ENCODE data around the gene SERPINA3.
"Not testable (repeated sequence)": the region's sequence is repeated elsewhere in the genome, so short reads cannot be mapped to it uniquely, and the experiment has no call there.

Gene SERPINA3

GRCh38 chr14:94602722-94603121 is 9.5 kb upstream of the SERPINA3 start:
- DNase-seq (ENCODE audit: insufficient read length, low spot score) (no peak), FAIRE-seq (no peak)
- no peak for TF ChIP-seq TAF1 (IDR thresholded peaks at IDR 0.05; ENCODE audit: low read depth, low read length)
- no peak for TF ChIP-seq POLR2AphosphoS5 (IDR thresholded peaks at IDR 0.05; ENCODE audit: low read depth, low read length)
- TF ChIP-seq PAX5 (IDR thresholded peaks at IDR 0.05; ENCODE audit: insufficient read depth, low read length, severe bottlenecking): no peak
- TF ChIP-seq POU2F2 (IDR thresholded peaks at IDR 0.05; ENCODE audit: low read depth, low read length): no peak
- TF ChIP-seq SPI1 (IDR thresholded peaks at IDR 0.05; ENCODE audit: low read depth, low read length): no peak
- no peak for TF ChIP-seq POLR2A (IDR thresholded peaks at IDR 0.05; ENCODE audit: low read depth, low read length)

GRCh38 chr14:94605361-94605760 is 6.8 kb upstream of the SERPINA3 start:
- TF ChIP-seq TAF1 (IDR thresholded peaks at IDR 0.05; ENCODE audit: low read depth, low read length) (no peak), POU2F2 (IDR thresholded peaks at IDR 0.05; ENCODE audit: low read depth, low read length) (no peak), POLR2AphosphoS5 (IDR thresholded peaks at IDR 0.05; ENCODE audit: low read depth, low read length) (no peak), PAX5 (IDR thresholded peaks at IDR 0.05; ENCODE audit: insufficient read depth, low read length, severe bottlenecking) (no peak), POLR2A (IDR thresholded peaks at IDR 0.05; ENCODE audit: low read depth, low read length) (no peak)
- FAIRE-seq (no peak), DNase-seq (ENCODE audit: insufficient read length, low spot score) (no peak)

DNA sequence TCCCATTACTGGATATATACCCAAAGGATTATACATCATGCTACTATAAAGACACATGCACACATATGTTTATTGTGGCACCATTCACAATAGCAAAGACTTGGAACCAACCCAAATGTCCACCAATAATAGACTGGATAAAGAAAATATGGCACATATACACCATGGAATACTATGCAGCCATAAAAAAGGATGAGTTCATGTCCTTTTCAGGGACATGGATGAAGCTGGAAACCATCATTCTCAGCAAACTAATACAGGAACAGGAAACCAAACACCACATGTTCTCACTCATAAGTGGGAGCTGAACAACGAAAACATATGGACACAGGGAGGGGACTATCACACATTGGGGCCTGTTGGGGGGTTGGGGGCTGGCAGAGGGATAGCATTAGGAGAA is 3.2 kb upstream of the SERPINA3 start:
- not testable (repeated sequence) for DNase-seq (ENCODE audit: insufficient read length, low spot score); FAIRE-seq

DNA sequence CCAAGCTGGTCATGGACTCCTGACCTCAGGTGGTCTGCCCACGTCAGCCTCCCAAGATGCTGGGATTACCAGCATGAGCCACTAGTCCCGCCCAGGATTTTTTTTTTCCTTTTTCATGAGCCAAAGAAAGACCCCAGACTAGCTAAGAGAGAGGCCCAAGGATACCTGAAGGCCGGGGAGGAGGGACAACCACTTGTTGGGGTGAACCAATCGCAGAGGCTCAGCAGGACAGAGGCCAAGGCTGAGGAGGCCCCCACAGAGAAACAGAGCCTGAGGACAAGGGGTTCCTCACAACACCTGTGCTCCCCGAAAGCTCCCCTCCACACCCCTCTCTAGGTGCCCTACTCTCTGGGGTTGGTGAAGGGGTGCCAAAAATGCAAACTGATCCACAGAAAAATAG is 1.0 kb upstream of the SERPINA3 start:
- DNase-seq (ENCODE audit: insufficient read length, low spot score) (no peak), FAIRE-seq (no peak)
- TF ChIP-seq SPI1 (IDR thresholded peaks at IDR 0.05; ENCODE audit: low read depth, low read length) (no peak), POLR2AphosphoS5 (IDR thresholded peaks at IDR 0.05; ENCODE audit: low read depth, low read length) (no peak), TAF1 (IDR thresholded peaks at IDR 0.05; ENCODE audit: low read depth, low read length) (no peak), POU2F2 (IDR thresholded peaks at IDR 0.05; ENCODE audit: low read depth, low read length) (no peak), POLR2A (IDR thresholded peaks at IDR 0.05; ENCODE audit: low read depth, low read length) (no peak), PAX5 (IDR thresholded peaks at IDR 0.05; ENCODE audit: insufficient read depth, low read length, severe bottlenecking) (no peak)

- DNase-seq (ENCODE audit: insufficient read length, low spot score) (no peak), FAIRE-seq (no peak)
- TF ChIP-seq TAF1 (IDR thresholded peaks at IDR 0.05; ENCODE audit: low read depth, low read length): no peak
- no peak for TF ChIP-seq POU2F2 (IDR thresholded peaks at IDR 0.05; ENCODE audit: low read depth, low read length)
- TF ChIP-seq POLR2AphosphoS5 (IDR thresholded peaks at IDR 0.05; ENCODE audit: low read depth, low read length): no peak
- no peak for TF ChIP-seq SPI1 (IDR thresholded peaks at IDR 0.05; ENCODE audit: low read depth, low read length)
- no peak for TF ChIP-seq PAX5 (IDR thresholded peaks at IDR 0.05; ENCODE audit: insufficient read depth, low read length, severe bottlenecking)
- no peak for TF ChIP-seq POLR2A (IDR thresholded peaks at IDR 0.05; ENCODE audit: low read depth, low read length)
These were observed 676 bp downstream of the SERPINA3 start for GRCh38 chr14:94612580-94613554.

DNA sequence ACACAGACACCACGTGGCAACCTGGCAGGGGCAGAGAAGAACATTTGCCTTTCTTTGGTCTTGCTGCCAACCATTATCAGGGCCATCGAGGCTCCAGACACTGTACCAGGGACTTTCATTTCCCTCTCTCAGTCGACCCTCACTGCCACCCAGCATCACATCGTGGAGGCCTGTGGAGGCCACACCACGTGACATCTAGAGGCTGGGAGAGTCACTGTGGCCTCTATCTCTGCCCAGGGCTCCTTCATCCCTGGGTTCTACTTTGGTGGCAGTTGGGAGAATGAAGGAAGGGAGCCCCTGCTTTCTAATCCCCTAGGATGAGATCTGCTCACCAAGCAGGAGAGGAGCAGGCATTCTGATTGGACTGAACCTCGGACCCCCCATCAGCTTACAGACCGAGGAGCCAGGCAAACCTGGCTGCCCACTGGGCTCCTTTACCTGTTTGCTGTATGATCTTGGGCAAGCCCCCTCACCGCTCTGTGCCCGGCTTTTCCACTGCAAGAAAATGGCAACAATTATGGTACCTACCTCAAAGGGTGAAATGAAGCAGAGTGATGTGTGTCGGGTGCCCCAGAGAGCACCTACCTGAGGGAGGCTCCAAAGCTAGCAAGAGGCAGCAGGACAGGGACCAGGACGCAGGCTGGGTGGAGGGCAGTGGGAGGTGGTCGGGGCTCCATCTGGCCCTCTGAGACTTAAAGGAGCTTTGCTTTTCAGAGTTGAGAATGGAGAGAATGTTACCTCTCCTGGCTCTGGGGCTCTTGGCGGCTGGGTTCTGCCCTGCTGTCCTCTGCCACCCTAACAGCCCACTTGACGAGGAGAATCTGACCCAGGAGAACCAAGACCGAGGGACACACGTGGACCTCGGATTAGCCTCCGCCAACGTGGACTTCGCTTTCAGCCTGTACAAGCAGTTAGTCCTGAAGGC is 1.8 kb downstream of the SERPINA3 start:
- TF ChIP-seq SPI1 (IDR thresholded peaks at IDR 0.05; ENCODE audit: low read depth, low read length) (no peak), POU2F2 (IDR thresholded peaks at IDR 0.05; ENCODE audit: low read depth, low read length) (no peak), TAF1 (IDR thresholded peaks at IDR 0.05; ENCODE audit: low read depth, low read length) (no peak)
- DNase-seq (ENCODE audit: insufficient read length, low spot score): no peak
- no peak for FAIRE-seq

DNA sequence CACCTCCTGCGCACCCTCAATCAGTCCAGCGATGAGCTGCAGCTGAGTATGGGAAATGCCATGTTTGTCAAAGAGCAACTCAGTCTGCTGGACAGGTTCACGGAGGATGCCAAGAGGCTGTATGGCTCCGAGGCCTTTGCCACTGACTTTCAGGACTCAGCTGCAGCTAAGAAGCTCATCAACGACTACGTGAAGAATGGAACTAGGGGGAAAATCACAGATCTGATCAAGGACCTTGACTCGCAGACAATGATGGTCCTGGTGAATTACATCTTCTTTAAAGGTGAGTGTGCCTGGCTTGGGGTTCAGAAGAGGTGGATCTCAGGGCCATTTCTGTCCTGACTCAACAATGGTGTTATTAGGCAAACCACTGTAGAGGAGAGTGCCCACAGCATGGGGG is 2.6 kb downstream of the SERPINA3 start:
- TF ChIP-seq POLR2AphosphoS5 (IDR thresholded peaks at IDR 0.05; ENCODE audit: low read depth, low read length) (no peak), POLR2A (IDR thresholded peaks at IDR 0.05; ENCODE audit: low read depth, low read length) (no peak), SPI1 (IDR thresholded peaks at IDR 0.05; ENCODE audit: low read depth, low read length) (no peak), POU2F2 (IDR thresholded peaks at IDR 0.05; ENCODE audit: low read depth, low read length) (no peak), TAF1 (IDR thresholded peaks at IDR 0.05; ENCODE audit: low read depth, low read length) (no peak), PAX5 (IDR thresholded peaks at IDR 0.05; ENCODE audit: insufficient read depth, low read length, severe bottlenecking) (no peak)
- DNase-seq (ENCODE audit: insufficient read length, low spot score) (no peak), FAIRE-seq (no peak)

GRCh38 chr14:94615254-94615653 is 3.1 kb downstream of the SERPINA3 start:
- DNase-seq (ENCODE audit: insufficient read length, low spot score) (no peak), FAIRE-seq (no peak)
- TF ChIP-seq PAX5 (IDR thresholded peaks at IDR 0.05; ENCODE audit: insufficient read depth, low read length, severe bottlenecking): no peak
- no peak for TF ChIP-seq POU2F2 (IDR thresholded peaks at IDR 0.05; ENCODE audit: low read depth, low read length)
- no peak for TF ChIP-seq POLR2AphosphoS5 (IDR thresholded peaks at IDR 0.05; ENCODE audit: low read depth, low read length)
- no peak for TF ChIP-seq POLR2A (IDR thresholded peaks at IDR 0.05; ENCODE audit: low read depth, low read length)
- TF ChIP-seq SPI1 (IDR thresholded peaks at IDR 0.05; ENCODE audit: low read depth, low read length): no peak
- TF ChIP-seq TAF1 (IDR thresholded peaks at IDR 0.05; ENCODE audit: low read depth, low read length): no peak

DNA sequence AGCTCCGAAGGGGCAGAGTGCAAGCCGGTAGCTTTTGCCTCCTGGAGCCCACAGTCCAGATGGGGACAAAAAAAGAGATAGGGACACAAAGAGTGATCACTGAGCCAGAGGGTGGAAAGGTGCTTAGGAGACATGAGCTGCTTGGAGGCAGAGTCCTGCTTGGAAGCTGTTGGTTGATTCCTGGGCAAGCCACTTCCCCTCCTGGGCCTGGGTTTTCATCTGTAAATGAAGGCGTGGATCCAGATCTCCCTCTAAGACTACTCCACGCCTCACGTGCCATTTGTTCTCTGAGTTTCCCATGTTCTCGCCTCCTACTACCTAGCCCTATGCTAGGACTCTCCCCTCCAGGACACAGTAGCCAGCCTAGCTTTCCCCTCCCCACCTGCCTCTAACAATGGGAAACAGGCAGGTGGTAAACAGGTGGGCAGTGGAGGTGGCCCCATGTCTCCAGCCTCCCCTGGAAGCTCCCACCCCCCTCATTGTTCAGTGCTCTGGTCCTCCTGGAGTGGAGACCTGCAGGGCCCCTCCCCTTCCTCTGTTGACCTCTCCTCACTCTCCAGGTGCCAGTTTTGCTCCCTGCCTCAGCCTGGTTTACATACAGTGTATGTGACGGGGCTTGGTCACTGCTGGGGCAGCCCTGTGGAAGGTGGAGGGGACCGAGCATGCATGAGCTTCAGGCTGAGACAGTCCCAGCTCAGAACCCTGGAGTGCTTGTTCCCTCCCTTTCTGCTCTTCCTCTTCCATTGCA is 3.8 kb downstream of the SERPINA3 start:
- FAIRE-seq (no peak), DNase-seq (ENCODE audit: insufficient read length, low spot score) (no peak)
- TF ChIP-seq SPI1 (IDR thresholded peaks at IDR 0.05; ENCODE audit: low read depth, low read length): no peak
- TF ChIP-seq POLR2AphosphoS5 (IDR thresholded peaks at IDR 0.05; ENCODE audit: low read depth, low read length): no peak
- TF ChIP-seq PAX5 (IDR thresholded peaks at IDR 0.05; ENCODE audit: insufficient read depth, low read length, severe bottlenecking): no peak
- TF ChIP-seq POU2F2 (IDR thresholded peaks at IDR 0.05; ENCODE audit: low read depth, low read length): no peak
- TF ChIP-seq POLR2A (IDR thresholded peaks at IDR 0.05; ENCODE audit: low read depth, low read length): no peak
- TF ChIP-seq TAF1 (IDR thresholded peaks at IDR 0.05; ENCODE audit: low read depth, low read length): no peak
